HepG2 (cell line): ENCODE results near the gene LONP1. TPM values are rescaled to one million over a fixed set of nuclear protein-coding genes. Genes with fewer than 3 reads are reported as not detected.

ENCODE experiments used
- AGO2 ChIP-seq: fragments of 200-400 bp; formaldehyde crosslinking; optimal IDR thresholded peaks from 2 replicates; pipeline ENCODE3; 2017; ENCODE audit warnings: mild to moderate bottlenecking, low read depth, low read length, moderate library complexity
- ARNT ChIP-seq: fragments of 450-650 bp; IDR thresholded peaks from 2 replicates; pipeline ENCODE4 v1.6.1; 2017
- CHD4 ChIP-seq: fragments of 200-600 bp; sonication (generic); IDR thresholded peaks from 2 replicates; pipeline ENCODE4 v1.7.0; 2017; ENCODE audit warnings: mild to moderate bottlenecking, low read length, borderline replicate concordance
- DMTF1 ChIP-seq: sonication (generic); formaldehyde crosslinking; IDR thresholded peaks from 2 replicates; pipeline ENCODE4 v1.4.0; 2020; ENCODE audit warnings: mild to moderate bottlenecking, missing genetic modification reagents
- EED ChIP-seq: sonication (generic); formaldehyde crosslinking; IDR thresholded peaks from 2 replicates; pipeline ENCODE4 v1.5.0; 2020; ENCODE audit warnings: mild to moderate bottlenecking, missing genetic modification reagents
- FOSL1 ChIP-seq: sonication (generic); formaldehyde crosslinking; IDR thresholded peaks from 2 replicates; pipeline ENCODE4 v1.9.0; 2021; ENCODE audit warnings: missing genetic modification reagents, borderline replicate concordance
- FOXA1 ChIP-seq, 2 experiments: fragments of 450-650 bp in 1 of 2; sonication (generic) in 1 of 2; formaldehyde crosslinking in 1 of 2; IDR thresholded peaks; 2 replicates each; pipeline versions ENCODE4 v1.4.0 to v1.6.1; 2016 to 2020; ENCODE audit warnings: missing genetic modification reagents in 1 of 2
- FOXM1 ChIP-seq: sonication (generic); formaldehyde crosslinking; IDR thresholded peaks from 2 replicates; pipeline ENCODE4 v1.5.0; 2020; ENCODE audit warnings: missing genetic modification reagents
- FOXP1 ChIP-seq, 2 experiments: fragments of 450-650 bp in 1 of 2; IDR thresholded peaks; 2 replicates each; pipeline ENCODE4 v1.6.1; 2017 to 2018; ENCODE audit warnings: antibody characterized with exemption in 1 of 2
- MTF1 ChIP-seq: sonication (generic); formaldehyde crosslinking; IDR thresholded peaks from 2 replicates; pipeline ENCODE4 v1.5.0; 2020; ENCODE audit warnings: missing genetic modification reagents
- MXD1 ChIP-seq: sonication (generic); formaldehyde crosslinking; IDR thresholded peaks from 2 replicates; pipeline ENCODE4 v1.4.0; 2020; ENCODE audit warnings: mild to moderate bottlenecking, missing genetic modification reagents
- SALL2 ChIP-seq: sonication (generic); formaldehyde crosslinking; IDR thresholded peaks from 2 replicates; pipeline ENCODE4 v1.8.1; 2023; ENCODE audit warnings: mild to moderate bottlenecking, missing genetic modification reagents, inconsistent platforms
- SMARCE1 ChIP-seq: fragments of 450-650 bp; IDR thresholded peaks from 2 replicates; pipeline ENCODE4 v1.6.1; 2017; ENCODE audit warnings: borderline replicate concordance
- THAP11 ChIP-seq: IDR thresholded peaks from 2 replicates; pipeline ENCODE4 v1.6.1; 2016; ENCODE audit warnings: missing biosample characterization, missing genetic modification reagents
- ZBED4 ChIP-seq: sonication (generic); formaldehyde crosslinking; IDR thresholded peaks from 2 replicates; pipeline ENCODE4 v1.4.0; 2020; ENCODE audit warnings: missing genetic modification reagents, borderline replicate concordance
- ZEB1 ChIP-seq: IDR thresholded peaks from 2 replicates; pipeline ENCODE4 v1.6.1; 2012; ENCODE audit warnings: mild to moderate bottlenecking, low read depth, inconsistent platforms; ENCODE audit not compliant: insufficient replicate concordance
- ZKSCAN5 ChIP-seq: sonication (generic); formaldehyde crosslinking; IDR thresholded peaks from 2 replicates; pipeline ENCODE4 v1.5.1; 2020; ENCODE audit warnings: mild to moderate bottlenecking, missing genetic modification reagents
- ZNF121 ChIP-seq: sonication (generic); formaldehyde crosslinking; IDR thresholded peaks from 2 replicates; pipeline ENCODE4 v1.5.0; 2020; ENCODE audit warnings: mild to moderate bottlenecking, missing genetic modification reagents
- ZNF367 ChIP-seq: sonication (generic); formaldehyde crosslinking; IDR thresholded peaks from 2 replicates; pipeline ENCODE4 v1.4.0; 2020; ENCODE audit warnings: missing genetic modification reagents, borderline replicate concordance
- ZNF775 ChIP-seq: sonication (generic); formaldehyde crosslinking; IDR thresholded peaks from 2 replicates; pipeline ENCODE4 v1.4.0; 2020; ENCODE audit warnings: missing genetic modification reagents, mild to moderate bottlenecking, moderate library complexity, borderline replicate concordance
- ZNF83 ChIP-seq: sonication (generic); formaldehyde crosslinking; IDR thresholded peaks from 2 replicates; pipeline ENCODE4 v1.4.0; 2020; ENCODE audit warnings: missing genetic modification reagents, mild to moderate bottlenecking, borderline replicate concordance
- polyA plus RNA-seq, 8 experiments: library from polyadenylated mRNA; depleted of rRNA in 3 of 8; stranded (reverse) in 7 of 8; unstranded in 1 of 8; fragments of >200 nt; fragmentation: Illumina TruSeq in 4 of 8; extraction: Trizol in 4 of 8; gene quantifications; 2 replicates each; pipeline versions ENCODE4 v1.2.1 to v1.2.3, GENCODE V29; 2011 to 2016; ENCODE audit warnings: low read depth in 4 of 8, missing spikeins in 1 of 8, mixed read lengths in 1 of 8; ENCODE audit not compliant: insufficient read depth in 1 of 8
- total RNA-seq, 5 experiments: library from RNA; depleted of rRNA; stranded (reverse); fragments of >200 nt; fragmentation: Illumina TruSeq; extraction: Trizol; gene quantifications; 2 replicates each; pipeline ENCODE4 v1.2.3, GENCODE V29; 2016; ENCODE audit warnings: low read depth in 1 of 5
- TF ChIP-seq, protein P1 (sequence below): sonication (generic); formaldehyde crosslinking; IDR thresholded peaks from 2 replicates; pipeline ENCODE4 v1.8.0; 2022; ENCODE audit warnings: missing genetic modification reagents, mild to moderate bottlenecking, borderline replicate concordance

Gene LONP1
- total and polyA plus RNA-seq, 2 of the 13 experiments (the other 11 are each of a cell fraction or from before 2014, with no cell fraction given) = 59.5 to 76.8 TPM

- TF ChIP-seq SALL2 (CRISPR knock-in tag) = no peak
- no peak for TF ChIP-seq FOXM1 (CRISPR knock-in tag)
- TF ChIP-seq ZEB1 = no peak
- no peak for TF ChIP-seq SMARCE1
- no peak for TF ChIP-seq MXD1
- TF ChIP-seq FOXP1 (IDR thresholded peaks at IDR 0.05) = no peak
- no peak for TF ChIP-seq FOXP1 (CRISPR knock-in tag; IDR thresholded peaks at IDR 0.05)
- no peak for TF ChIP-seq ZKSCAN5 (CRISPR knock-in tag)
- TF ChIP-seq THAP11 = peak; percentile 39; the same call in 1 of the 2 replicates
- no peak for TF ChIP-seq CHD4
- no peak for TF ChIP-seq ZNF83
- no peak for TF ChIP-seq FOXA1 (IDR thresholded peaks at IDR 0.05)
- TF ChIP-seq FOXA1 (CRISPR knock-in tag; IDR thresholded peaks at IDR 0.05) = 0 out of 2 replicates have a peak, but pooled peaks have one; percentile 20
- peak; percentile 72 for TF ChIP-seq ZNF121 (CRISPR knock-in tag)
- no peak for TF ChIP-seq ZNF775 (CRISPR knock-in tag)
- TF ChIP-seq AGO2 = no peak
- no peak for TF ChIP-seq DMTF1 (CRISPR knock-in tag)
- no peak for TF ChIP-seq ZBED4 (CRISPR knock-in tag)
- TF ChIP-seq MTF1 (CRISPR knock-in tag) = no peak
- no peak for TF ChIP-seq FOSL1 (CRISPR knock-in tag)
- no peak for TF ChIP-seq EED (CRISPR knock-in tag)
- no peak for TF ChIP-seq ARNT
- TF ChIP-seq ZNF367 (CRISPR knock-in tag) = no peak
- TF ChIP-seq, protein P1, sequence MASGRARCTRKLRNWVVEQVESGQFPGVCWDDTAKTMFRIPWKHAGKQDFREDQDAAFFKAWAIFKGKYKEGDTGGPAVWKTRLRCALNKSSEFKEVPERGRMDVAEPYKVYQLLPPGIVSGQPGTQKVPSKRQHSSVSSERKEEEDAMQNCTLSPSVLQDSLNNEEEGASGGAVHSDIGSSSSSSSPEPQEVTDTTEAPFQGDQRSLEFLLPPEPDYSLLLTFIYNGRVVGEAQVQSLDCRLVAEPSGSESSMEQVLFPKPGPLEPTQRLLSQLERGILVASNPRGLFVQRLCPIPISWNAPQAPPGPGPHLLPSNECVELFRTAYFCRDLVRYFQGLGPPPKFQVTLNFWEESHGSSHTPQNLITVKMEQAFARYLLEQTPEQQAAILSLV (CRISPR knock-in tag) = no peak
Measured at GRCh38 chr19:5665781-5666513, 54.0 kb downstream of the LONP1 start (continued).
